ENCODE results near the gene ROCK2.

DNA sequence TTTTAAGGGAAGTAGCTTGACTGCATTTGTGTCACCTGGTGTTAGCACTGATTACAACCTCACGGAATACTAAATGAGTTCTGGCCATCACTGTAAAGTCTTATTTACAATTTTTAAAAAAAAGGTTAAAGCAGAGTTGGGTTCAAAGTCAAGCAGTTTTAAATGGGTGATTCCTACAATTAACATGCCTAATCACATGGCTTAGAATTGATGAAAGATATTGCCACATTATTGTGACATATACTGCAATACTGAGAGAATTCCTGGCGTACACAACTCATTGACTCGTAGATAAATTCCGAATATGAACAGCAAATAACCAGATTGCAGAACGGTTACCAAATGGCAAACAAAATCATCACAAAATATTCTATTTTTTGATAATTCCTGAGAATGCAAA, 34.2 kb downstream of the ROCK2 start:
- TF ChIP-seq, protein P1, sequence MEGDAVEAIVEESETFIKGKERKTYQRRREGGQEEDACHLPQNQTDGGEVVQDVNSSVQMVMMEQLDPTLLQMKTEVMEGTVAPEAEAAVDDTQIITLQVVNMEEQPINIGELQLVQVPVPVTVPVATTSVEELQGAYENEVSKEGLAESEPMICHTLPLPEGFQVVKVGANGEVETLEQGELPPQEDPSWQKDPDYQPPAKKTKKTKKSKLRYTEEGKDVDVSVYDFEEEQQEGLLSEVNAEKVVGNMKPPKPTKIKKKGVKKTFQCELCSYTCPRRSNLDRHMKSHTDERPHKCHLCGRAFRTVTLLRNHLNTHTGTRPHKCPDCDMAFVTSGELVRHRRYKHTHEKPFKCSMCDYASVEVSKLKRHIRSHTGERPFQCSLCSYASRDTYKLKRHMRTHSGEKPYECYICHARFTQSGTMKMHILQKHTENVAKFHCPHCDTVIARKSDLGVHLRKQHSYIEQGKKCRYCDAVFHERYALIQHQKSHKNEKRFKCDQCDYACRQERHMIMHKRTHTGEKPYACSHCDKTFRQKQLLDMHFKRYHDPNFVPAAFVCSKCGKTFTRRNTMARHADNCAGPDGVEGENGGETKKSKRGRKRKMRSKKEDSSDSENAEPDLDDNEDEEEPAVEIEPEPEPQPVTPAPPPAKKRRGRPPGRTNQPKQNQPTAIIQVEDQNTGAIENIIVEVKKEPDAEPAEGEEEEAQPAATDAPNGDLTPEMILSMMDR (IDR thresholded peaks at IDR 0.05): no peak
- no peak for TF ChIP-seq POLR2AphosphoS5 (IDR thresholded peaks at IDR 0.05)
